HG03280 (cell line): ENCODE data around the gene MCM10.
"Not testable (repeated sequence)": the region's sequence is repeated elsewhere in the genome, so short reads cannot be mapped to it uniquely, and the experiment has no call there.

Experiments
- ATAC-seq: cut with Tn5 transposase; IDR thresholded peaks from one replicate; pipeline ENCODE4 v1.9.1; 2021; ENCODE audit warnings: mild to moderate bottlenecking, moderate library complexity; ENCODE audit not compliant: unreplicated experiment

Gene MCM10

DNA sequence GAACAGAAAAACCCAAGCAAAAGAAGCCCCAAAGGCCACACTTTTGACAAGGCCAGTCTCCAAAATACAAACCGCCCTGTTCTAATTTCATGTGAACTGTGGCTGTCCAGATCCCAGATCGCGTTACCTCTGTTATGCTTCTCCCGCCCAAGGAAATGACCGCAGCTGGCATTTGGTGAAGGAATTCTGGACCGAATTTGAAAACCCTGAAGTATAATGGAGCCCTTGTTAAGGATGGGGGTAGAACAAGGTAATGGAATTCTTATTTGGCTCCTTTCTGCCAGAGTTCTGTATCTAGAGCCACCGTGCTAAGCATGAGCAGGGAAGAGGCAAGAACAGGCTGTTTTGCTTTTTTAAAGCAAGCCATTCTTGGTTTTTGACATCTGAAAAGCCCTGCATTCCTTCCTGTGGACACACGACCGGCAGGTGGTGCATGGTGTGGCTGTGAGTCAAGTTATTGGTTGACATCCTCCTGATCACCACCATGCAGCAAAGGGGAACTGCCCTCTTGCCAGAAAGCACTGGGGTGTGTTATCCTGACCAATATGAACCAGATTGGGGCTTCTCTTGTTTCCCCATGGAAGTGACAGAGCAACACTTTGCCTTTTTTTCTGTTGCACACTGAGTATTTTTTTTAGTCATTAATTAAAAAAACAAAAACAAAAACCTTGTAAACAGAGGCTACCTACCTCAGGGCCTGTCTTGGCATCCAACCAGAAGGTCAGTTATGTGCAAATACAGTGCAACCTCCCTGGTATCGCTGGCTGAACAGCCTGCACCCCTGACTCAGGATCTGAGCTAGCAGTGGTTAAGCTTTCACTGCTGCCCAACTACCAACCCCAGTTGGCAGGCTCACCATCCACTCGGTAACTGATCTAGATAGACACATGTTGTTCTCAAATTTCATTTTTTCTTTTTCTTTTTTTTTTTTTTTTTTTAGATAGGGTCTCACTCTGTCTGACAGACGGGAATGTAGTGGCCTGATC is 58.6 kb downstream of the MCM10 start:
- no peak for ATAC-seq

DNA sequence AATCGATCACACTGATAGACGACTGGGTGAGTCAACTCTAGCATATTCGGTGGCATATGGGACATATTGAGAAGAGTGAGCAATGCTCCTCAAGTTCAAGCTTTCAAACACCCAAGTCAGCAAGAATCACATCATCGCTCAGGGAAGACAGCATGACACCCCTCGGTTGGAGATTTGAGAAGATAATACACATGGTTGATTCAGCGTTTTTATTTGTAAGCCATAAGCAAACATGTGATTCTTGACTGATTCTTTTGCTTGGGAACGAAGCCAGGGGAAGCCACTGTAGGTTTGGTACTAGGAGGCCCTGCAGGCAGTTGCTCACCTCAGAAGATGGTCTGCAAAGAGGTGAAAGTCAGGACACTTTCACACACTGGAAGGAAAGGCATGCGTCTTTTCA is 60.2 kb downstream of the MCM10 start:
- ATAC-seq, result no peak

DNA sequence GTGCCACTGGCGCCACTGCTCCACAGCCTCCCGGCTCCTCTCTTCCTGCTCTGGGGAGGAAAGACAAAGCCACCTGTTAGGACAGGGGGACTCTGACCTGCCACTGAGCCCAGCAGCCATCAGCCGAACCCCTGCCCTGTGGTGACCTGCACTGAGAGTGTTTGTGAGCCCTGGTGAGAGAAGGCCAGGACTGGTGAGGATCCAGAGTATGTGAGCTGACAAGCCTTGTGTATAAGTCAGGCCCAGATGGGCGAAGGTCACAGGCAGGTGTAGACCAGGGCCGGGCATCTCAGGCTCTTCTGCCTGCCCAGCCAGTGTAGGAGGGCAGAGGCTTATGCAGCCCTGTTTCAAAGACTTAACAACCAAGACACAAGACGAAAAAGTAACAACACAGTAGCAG is 60.8 kb downstream of the MCM10 start:
- no peak for ATAC-seq

DNA sequence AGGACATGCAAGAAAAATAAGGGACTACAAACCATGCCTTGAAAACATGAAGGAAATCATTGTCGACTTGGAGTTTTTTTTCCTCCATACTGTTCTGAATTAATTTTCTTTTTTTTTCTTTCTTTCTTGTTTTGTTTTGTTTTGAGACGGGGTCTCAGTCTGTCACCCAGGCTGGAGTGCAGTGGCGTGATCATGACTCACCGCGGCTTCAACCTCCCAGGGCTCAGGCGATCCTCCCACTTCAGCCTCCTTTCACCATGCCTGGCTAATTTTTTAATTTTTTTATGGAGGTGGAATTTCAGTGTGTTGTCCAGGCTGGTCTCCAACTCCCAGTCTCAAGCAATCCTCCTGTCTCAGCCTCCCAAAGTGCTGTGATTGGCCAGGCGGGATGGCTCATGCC is 61.2 kb downstream of the MCM10 start:
- ATAC-seq, result no peak

DNA sequence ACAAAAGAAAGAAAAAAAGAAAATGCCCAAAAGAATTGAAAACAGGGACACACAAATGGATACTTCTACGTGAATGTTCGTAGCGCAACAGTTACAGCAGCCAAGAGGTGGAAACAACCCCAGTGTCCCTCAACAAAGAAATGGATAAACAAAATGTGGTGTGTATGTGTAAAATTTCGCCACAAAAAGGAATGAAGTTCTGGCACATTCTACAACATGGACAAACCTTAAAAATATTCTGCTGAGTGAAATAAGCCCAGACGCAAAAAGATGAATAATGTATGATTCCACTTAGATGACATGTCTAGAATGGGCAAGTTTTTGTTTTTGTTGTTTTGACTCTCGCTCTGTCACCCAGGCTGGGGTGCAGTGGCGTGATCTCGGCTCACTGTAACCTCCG is 61.9 kb downstream of the MCM10 start:
- no peak for ATAC-seq

DNA sequence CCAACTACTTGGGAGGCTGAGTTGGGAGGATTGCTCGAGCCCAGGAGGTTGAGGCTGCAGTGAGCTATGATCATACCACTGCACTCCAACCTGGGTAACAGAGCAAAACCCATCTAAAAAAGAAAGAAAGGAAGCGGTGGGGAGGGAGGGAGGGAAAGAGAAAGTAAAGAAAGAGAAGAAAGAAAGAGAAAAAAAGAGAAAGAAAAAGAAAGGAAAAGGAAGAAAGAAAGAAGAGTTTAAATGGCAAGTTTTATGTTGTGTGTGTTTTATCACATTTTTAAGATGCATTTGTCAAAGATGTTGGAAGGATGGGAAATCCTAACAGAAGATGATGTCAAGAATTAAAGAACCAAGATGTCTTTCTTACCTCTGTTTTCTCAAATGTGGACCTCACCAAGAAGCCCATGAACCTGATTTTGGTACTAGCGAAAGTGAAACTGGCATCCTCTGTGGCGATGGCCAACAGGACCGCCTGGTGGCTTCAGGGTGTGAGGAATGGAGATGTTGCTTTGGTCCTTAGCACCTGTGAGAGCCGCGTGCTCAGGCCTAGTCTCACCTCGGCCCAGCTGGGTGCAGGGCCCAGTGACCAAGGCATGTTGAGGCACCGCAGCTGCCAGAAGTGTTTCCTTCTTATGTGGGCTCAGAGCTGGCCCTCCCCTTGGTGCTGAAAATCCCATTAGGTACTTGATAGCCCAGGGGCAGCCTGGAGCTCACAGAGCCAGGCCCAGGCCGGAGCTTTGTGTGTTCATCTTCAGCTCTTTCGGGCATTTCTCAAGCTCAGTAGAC is 63.0 kb downstream of the MCM10 start:
- no peak for ATAC-seq

DNA sequence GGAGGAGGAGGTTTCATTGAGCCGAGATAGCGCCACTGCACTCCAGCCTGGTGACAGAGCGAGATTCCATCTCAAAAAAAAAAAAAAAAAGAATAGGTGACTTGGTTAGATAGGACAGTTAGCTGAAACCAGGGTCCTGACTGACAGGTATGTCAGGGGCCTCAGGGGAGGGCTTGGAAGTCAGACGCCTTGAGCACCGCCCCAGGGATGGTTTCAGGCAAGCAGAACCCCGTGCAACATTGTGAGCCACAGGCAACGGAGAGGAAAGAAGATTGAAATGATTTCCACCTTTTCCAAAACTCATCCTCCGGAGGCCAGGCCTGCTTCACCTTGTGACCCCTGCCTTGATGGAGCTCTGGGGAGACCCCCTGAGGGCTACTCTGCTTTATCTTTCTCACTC is 64.2 kb downstream of the MCM10 start:
- ATAC-seq, result no peak

DNA sequence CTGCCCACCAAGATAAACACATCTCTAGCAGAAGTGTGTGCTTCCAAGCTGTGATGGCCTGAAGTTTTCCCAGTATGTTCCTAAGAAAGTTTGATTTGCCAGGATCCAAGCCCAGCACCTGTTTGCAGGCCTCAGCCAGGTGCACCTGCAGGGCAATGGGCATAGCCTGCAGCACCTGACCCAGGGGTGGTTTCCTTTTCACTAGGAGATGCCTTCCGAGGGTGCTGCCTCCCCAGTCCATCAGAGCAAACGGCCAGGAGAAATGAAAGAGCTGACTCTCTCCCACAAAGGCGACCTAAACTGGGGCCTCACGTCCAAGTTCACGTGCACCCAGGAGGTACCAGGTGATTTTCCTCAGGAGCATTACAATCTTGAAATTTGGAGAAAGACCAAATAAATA is 65.7 kb downstream of the MCM10 start:
- no peak for ATAC-seq

DNA sequence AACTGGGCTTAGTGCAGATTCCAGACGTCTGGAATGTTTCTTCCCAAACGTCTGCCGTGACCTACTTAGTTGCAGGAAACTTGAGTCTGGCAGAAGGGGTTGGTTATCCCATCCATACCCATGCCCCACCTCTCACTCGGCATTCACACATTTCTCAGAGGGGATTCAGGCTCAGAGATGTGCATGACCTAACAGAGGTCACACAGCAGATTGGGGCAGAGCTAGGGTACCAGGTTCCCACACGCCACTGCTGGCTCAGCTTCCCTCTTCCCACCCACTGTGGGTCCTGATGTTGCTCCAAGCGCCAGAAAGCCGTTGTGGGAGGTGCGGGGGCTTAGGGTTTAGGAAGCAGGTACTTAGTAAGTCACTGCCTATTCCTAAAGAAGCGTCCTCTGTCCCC is 69.8 kb downstream of the MCM10 start:
- no peak for ATAC-seq

DNA sequence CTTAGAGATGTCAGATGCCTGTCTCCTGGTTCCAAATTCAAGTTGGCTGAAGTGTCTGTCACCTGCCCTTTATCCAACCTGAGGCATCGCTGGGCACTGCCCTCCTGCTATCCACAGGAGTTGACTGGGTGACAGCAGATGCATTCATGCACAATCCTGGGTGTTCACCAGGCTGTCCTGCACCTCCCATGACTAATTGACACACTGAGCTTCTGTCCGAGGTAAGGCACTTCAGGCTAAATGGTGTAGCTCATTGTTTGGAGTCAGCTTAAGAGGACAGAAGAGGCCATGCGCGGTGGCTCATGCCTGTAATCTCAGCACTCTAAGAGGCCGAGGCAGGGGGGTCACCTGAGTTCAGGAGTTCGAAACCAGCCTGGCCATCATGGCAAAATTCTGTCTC is 70.5 kb downstream of the MCM10 start:
- no peak for ATAC-seq

DNA sequence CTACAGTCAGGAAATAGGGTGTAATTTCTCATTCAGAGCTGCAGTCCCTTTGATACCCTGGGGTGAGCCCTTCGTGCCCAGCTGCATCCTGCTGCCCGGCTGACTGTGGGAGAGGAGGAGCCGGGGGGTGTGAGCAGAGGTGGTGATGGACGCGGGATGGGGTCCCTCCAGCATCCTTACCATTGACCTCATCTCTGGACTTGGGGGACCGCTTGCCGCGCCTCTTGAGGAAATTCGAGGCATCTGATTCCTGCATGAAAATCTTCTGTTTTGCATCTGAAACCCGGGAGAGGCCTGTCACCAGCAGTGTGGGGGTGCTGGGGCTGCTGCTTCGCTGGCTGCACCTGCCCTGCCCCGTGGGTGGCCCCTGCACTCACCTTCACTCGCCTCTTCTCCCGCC is 72.0 kb downstream of the MCM10 start:
- no peak for ATAC-seq

DNA sequence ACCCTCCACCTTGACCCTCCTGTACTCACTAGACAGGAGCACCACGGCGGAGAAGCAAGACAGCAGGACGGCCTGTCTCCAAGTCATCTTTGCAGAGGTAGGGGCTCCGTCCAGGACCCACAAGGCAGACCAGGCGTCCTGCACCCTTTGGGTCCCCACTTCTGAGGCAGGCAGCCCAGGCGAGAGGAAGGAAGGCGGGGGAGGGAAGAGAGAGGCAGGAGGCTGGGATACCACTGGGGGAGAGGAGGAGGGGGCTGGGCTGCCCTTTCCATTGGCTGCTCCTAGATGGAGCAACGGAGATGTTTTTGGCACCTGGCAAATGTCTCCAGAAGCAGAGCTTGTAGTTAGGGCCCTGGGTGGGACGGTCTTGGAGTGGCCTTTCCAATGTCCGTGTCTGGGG is 72.8 kb downstream of the MCM10 start, which contains the start of gene UCMA:
Gene UCMA (minus strand): TSS at position 203 of the 400 bp plus-strand sequence. CDS start 116 bp downstream, at position 87.
- ATAC-seq, result no peak

DNA sequence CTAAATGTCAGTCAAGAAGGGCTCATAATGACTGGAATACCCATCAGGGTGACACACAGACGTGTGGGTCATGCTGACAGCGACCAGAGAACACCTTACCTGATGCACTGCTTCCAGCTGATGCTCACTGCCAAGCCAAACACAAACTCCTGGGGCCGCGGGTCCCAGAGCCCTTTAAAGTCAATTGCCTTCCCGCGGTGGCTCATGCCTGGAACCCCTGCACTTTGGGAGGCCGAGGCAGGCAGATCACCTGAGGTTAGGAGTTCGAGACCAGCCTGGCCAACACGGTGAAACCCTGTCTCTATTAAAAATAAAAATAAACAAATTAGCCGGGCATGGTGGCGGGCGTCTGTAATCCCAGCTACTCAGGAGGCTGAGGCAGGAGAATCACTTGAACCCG is 73.4 kb downstream of the MCM10 start:
- not testable (repeated sequence) for ATAC-seq

DNA sequence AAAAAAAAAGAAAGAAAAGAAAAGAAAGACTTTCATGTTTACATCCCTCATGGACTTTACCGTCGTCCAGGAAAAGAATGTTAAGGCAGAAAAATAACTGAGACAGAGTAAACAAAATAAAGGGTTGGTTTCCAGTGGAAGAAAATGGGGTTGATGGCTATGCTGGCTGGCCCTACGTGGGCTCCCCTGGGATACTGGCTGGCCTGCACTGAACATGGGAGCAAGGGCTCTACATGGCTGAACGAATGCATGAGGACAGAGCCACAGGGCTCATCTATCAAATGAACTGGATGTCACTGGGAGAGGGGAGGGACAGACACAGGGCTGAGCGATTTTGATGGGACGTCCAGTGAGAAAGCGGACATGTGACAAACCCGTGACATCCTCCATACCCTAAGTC is 75.3 kb downstream of the MCM10 start:
- ATAC-seq, result no peak

DNA sequence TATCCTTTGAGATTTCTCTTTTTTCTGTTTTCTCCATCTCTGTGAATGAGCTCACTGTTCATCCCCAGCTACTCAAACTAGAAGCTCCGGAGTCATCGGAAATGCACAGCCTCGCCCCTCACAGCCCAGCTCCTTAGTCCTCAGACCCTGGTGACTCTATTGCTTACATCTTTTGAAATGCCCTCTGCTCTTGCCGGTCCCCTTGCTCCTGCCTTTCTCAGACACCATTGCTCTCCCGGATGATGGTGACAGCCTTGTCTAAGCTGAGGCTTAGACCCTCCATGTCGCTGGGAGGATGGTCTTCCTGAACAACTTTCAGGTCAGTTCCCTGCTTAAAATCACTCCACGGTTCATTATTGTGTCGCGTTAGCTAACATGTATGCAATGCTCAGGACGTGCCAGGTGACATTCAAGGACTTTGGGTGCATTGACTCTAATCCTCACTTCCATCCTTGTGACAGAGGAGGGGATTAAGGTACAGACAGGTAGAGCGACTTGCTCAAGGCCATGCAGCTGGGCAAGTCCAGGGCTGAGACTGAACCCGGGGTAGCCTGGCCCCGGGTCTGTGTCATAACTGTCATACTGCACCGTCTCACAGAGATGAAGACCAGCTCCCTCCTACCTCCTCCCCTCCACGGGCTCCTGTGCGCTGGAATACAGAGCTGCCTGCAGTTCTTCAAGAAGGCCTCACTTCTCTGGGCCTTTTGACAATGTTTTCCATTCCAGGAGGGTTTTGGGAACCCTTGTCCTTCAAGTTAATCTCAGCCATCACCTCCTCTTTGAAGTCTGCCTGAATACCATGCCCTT is 77.1 kb downstream of the MCM10 start:
- ATAC-seq, result no peak

DNA sequence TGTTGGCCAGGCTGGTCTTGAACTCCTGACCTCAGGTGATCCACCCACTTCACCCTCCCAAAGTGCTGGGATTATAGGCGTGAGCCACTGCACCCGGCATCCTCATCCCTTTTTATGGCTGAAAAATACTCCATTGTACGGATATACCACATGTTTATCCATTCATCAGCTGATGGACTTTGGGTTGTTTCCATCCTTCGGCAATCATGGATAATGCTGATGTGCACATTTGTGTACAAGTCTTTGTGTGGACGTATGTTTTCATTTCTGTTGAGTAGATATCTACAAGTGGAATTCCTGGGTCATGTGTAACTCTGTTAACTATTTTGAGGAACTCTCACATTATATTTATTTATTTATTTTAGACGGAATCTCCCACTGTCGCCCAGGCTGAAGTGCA is 78.6 kb downstream of the MCM10 start:
- ATAC-seq, result no peak

DNA sequence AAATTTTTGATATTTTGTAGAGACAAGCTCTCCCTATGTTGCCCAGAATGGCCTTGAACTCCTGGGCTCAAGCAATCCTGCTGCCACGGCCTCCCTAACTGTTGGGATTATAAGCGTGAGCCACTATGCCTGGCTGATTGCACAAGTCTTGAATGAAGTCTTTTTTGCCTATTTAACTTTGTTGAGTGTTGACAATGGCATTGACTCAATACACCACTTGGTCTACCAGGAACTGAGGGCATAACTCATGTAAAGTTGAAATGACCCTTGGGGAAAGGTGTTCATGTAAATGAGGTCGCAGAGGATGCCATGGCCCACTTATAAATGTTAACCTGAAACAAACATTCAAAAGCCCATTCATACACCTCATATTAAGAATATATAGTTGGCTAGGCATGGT is 80.3 kb downstream of the MCM10 start:
- no peak for ATAC-seq

DNA sequence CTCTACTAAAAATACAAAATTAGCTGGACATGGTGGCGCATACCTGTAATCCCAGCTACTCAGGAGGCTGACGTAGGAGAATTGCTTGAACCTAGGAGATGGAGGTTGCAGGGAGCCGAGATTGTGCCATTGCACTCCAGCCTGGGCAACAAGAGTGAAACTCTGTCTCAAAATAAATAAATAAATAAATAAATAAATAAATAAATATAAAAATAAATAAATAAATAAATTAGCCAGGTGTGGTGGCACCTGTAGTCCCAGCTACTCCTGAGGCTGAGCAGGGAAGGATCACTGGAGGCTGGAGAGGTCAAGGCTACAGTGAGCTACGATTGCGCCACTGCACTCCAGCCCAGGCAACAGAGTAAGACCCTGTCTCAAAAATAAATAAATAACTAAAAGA is 80.9 kb downstream of the MCM10 start:
- ATAC-seq, result not testable (repeated sequence)

DNA sequence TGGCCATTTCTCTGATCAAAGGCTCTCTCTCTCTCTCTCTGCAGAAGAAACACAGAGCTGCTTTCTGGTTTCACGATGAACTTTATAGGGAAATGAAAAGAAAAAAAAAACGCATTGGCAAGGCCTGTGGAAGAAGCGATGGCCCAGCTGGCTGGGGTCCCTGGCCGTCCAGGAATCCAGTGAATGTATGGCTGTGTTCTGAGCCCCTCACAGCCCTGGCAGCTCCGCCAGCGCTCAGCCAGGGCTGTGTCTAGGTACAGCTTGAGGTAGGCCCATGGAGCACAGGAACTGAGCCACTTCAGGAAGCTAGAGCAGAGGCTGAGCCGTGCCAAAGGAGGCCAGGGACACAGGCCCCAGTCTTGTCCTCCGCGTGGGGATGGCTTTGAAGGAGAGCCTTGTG is 85.9 kb downstream of the MCM10 start:
- ATAC-seq, result no peak

DNA sequence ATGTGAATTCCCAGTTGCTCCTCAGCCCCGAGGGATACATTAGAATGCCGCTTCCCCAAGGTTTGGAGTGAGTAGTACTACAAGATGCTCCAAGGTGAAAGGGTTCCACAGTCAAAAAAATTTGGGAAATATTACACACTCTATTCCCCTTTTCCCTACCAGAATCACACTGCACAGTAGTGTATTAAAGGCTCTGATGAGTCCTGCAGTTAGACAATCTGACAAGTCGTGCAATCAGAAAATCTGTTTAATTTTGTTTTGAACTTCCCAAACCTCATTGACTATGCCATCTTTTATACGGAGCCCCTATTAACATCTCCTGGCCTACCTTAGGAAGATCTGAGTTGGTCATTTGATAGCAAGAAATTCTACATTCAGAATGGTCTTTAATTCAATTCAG is 86.4 kb downstream of the MCM10 start:
- no peak for ATAC-seq

DNA sequence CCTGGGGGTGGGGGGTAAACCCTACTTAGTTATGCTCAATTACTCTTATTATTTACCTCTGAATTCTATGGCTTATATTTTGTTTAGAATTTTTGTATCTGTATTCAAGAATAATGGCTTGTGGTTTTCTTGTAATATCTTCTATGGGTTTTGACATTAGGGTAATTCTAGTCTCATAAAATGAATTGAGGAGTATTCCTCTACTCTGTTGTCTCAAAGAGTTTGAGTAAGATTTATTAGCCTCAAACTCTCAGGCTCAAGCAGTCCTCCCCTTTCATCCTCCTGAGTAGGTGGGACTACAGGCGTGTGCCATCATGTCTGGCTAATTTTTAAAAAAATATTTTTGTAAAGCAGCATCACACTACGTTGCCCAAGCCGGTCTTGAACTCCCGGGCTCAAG is 92.4 kb downstream of the MCM10 start:
- ATAC-seq, result no peak
